ENCODE results near the gene FAM3B.

The FAM3B gene

GRCh38 chr21:41397471-41397891, 80.9 kb downstream of the FAM3B start:
- Histone ChIP-seq H3K27ac (no peak overlapping the region), H3K27me3 (replicated peaks) (no peaks in the 10 kb centered on the region), H3K36me3 (replicated peaks) (no peaks in the 10 kb centered on the region), H3K4me3 (ENCODE audit: low read depth, low read length) (no peak overlapping the region)
- DNase-seq = no peak
- in situ Hi-C loops (cut with HindIII; ENCODE audit: low pct_ligation_motif_present, low sequenced_read_pairs) = no loop called here
- TF ChIP-seq CTCF (IDR thresholded peaks at IDR 0.05; ENCODE audit: low read depth, low read length, missing control alignments) = no peak

GRCh38 chr21:41398251-41398650, 81.7 kb downstream of the FAM3B start:
- in situ Hi-C loops (cut with HindIII; ENCODE audit: low pct_ligation_motif_present, low sequenced_read_pairs) = no loop called here
- Histone ChIP-seq H3K36me3 (replicated peaks) (no peaks in the 10 kb centered on the region), H3K27me3 (replicated peaks) (no peaks in the 10 kb centered on the region), H3K4me3 (ENCODE audit: low read depth, low read length) (no peak overlapping the region), H3K27ac (no peak overlapping the region)
- no peak for TF ChIP-seq CTCF (IDR thresholded peaks at IDR 0.05; ENCODE audit: low read depth, low read length, missing control alignments)
- no peak for DNase-seq

- no peak overlapping the region for H3K27ac ChIP-seq
- no peak for DNase-seq
- H3K27me3 ChIP-seq (replicated peaks) = no peaks in the 10 kb centered on the region
- in situ Hi-C loops (cut with HindIII; ENCODE audit: low pct_ligation_motif_present, low sequenced_read_pairs) = no loop called here
- H3K36me3 ChIP-seq (replicated peaks) = no peaks in the 10 kb centered on the region
- H3K4me3 ChIP-seq (ENCODE audit: low read depth, low read length) = no peak overlapping the region
- TF ChIP-seq CTCF (IDR thresholded peaks at IDR 0.05; ENCODE audit: low read depth, low read length, missing control alignments) = no peak
These were observed 82.2 kb downstream of the FAM3B start for GRCh38 chr21:41398831-41399230.

- no peaks in the 10 kb centered on the region for H3K36me3 ChIP-seq (replicated peaks)
- no peak overlapping the region for H3K4me3 ChIP-seq (ENCODE audit: low read depth, low read length)
- no peaks in the 10 kb centered on the region for H3K27me3 ChIP-seq (replicated peaks)
- no peak for DNase-seq
- in situ Hi-C loops (cut with HindIII; ENCODE audit: low pct_ligation_motif_present, low sequenced_read_pairs) = no loop called here
- H3K27ac ChIP-seq = no peak overlapping the region
- TF ChIP-seq CTCF (IDR thresholded peaks at IDR 0.05; ENCODE audit: low read depth, low read length, missing control alignments) = no peak
These were observed 82.7 kb downstream of the FAM3B start for GRCh38 chr21:41399246-41399800.

GRCh38 chr21:41402231-41402630, 85.6 kb downstream of the FAM3B start:
- TF ChIP-seq CTCF (IDR thresholded peaks at IDR 0.05; ENCODE audit: low read depth, low read length, missing control alignments) = no peak
- Histone ChIP-seq H3K36me3 (replicated peaks) (no peaks in the 10 kb centered on the region), H3K27me3 (replicated peaks) (no peaks in the 10 kb centered on the region), H3K4me3 (ENCODE audit: low read depth, low read length) (no peak overlapping the region), H3K27ac (no peak overlapping the region)
- no peak for DNase-seq
- in situ Hi-C loops (cut with HindIII; ENCODE audit: low pct_ligation_motif_present, low sequenced_read_pairs) = no loop called here

- no peaks in the 10 kb centered on the region for H3K27me3 ChIP-seq (replicated peaks)
- H3K27ac ChIP-seq = no peak overlapping the region
- TF ChIP-seq CTCF (IDR thresholded peaks at IDR 0.05; ENCODE audit: low read depth, low read length, missing control alignments) = no peak
- no peak for DNase-seq
- no peaks in the 10 kb centered on the region for H3K36me3 ChIP-seq (replicated peaks)
- H3K4me3 ChIP-seq (ENCODE audit: low read depth, low read length) = no peak overlapping the region
- in situ Hi-C loops (cut with HindIII; ENCODE audit: low pct_ligation_motif_present, low sequenced_read_pairs) = no loop called here
These were observed 86.2 kb downstream of the FAM3B start for GRCh38 chr21:41402796-41403195.
